ENCODE measurements around the gene SPG11.
"Not testable (repeated sequence)": the region's sequence is repeated elsewhere in the genome, so short reads cannot be mapped to it uniquely, and the experiment has no call there.

The SPG11 gene

DNA sequence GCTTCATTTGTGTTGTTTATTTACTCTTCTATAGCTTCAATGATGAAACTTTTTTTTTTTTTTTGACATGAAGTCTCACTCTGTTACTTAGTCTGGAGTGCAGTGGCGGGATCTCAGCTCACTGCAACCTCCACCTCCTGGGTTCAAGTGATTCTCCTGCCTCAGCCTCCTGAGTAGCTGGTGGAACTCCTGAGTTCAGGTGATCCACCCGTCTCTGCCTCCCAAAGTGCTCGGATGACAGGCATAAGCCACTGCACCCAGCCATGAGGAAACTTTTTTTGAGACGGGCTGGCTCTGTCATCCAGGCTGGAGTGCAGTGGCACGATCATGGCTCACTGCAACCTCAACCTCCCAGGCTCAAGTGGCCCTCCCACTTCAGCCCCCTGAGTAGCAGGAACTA lies 131.2 kb downstream of the SPG11 start:
- H3K27me3 ChIP-seq (ENCODE audit: control insufficient read depth, insufficient read depth, low read length); H3K9me3 ChIP-seq (ENCODE audit: control insufficient read depth, low read depth, low read length); H3K4me1 ChIP-seq (ENCODE audit: control insufficient read depth, low read depth, low read length); H3K27ac ChIP-seq (ENCODE audit: low read length); H3K4me3 ChIP-seq (ENCODE audit: low read length); H3K9ac ChIP-seq (ENCODE audit: low read length); H3K36me3 ChIP-seq (ENCODE audit: control insufficient read depth, low read depth, low read length): not testable (repeated sequence)

DNA sequence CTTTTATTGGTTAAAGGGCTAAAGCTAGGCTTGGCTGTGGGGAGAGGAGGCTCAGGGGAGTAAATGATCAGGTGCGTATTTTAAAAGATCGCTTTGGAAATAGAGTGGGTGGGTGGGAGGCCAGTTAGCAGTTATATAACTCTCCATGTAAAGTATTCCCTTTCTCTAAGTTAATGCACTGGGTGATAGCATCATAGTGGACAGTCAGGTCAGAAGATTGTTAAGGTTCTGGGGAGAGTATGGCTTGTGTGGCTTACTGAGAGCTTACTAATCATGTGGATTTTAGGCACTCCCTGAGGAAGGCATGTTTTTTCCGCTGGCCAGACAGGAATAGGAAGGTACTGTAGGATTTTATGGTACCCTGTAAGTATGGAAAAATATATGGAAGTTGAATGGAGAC lies 132.8 kb downstream of the SPG11 start:
- no peaks in the 10 kb centered on the region for H3K9me3 ChIP-seq (ENCODE audit: control insufficient read depth, low read depth, low read length)
- no peak overlapping the region for H3K4me3 ChIP-seq (ENCODE audit: low read length)
- H3K27me3 ChIP-seq (ENCODE audit: control insufficient read depth, insufficient read depth, low read length), result no peaks in the 10 kb centered on the region
- H3K27ac ChIP-seq (ENCODE audit: low read length), result no peak overlapping the region
- H3K36me3 ChIP-seq (ENCODE audit: control insufficient read depth, low read depth, low read length), result peaks cover 7% of the 10 kb centered on the region
- H3K4me1 ChIP-seq (ENCODE audit: control insufficient read depth, low read depth, low read length), result no peaks in the 10 kb centered on the region
- H3K9ac ChIP-seq (ENCODE audit: low read length), result no peak overlapping the region

DNA sequence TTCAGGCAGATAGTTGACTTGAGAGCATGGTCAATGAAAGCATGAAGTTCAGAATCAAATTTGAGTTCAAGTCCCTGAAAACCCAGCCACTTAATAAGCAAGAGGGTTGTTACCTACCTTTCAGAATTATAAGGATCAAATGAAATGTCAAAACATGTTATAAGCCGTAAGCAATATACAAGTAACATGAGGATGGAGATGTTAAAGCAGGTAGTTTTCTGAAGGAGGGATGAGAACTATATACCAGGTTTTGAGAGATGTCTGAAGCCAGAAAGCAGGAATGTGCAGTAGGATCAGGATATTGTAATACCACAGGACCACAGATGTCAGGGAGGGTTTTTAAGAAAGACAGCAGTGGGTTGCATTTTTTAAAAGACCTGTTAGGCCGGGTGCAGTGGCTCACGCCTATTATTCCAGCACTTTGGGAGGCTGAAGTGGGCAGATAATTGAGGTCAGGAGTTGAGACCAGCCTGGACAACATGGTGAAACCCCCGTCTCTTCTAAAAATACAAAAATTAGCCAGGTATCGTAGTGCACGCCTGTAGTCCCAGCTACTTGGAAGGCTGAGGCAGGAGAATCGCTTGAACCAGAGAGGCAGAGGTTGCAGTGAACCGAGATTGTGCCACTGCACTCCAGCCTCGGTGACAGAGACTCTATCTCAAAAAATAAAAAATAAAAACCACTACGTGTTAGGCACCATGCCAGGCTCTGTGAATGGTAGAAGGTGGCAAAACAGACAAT lies 133.4 kb downstream of the SPG11 start:
- H3K9ac ChIP-seq (ENCODE audit: low read length), result no peak overlapping the region
- peaks cover 10% of the 10 kb centered on the region for H3K36me3 ChIP-seq (ENCODE audit: control insufficient read depth, low read depth, low read length)
- H3K27me3 ChIP-seq (ENCODE audit: control insufficient read depth, insufficient read depth, low read length), result no peaks in the 10 kb centered on the region
- no peaks in the 10 kb centered on the region for H3K4me1 ChIP-seq (ENCODE audit: control insufficient read depth, low read depth, low read length)
- H3K4me3 ChIP-seq (ENCODE audit: low read length), result no peak overlapping the region
- no peaks in the 10 kb centered on the region for H3K9me3 ChIP-seq (ENCODE audit: control insufficient read depth, low read depth, low read length)
- H3K27ac ChIP-seq (ENCODE audit: low read length), result no peak overlapping the region

DNA sequence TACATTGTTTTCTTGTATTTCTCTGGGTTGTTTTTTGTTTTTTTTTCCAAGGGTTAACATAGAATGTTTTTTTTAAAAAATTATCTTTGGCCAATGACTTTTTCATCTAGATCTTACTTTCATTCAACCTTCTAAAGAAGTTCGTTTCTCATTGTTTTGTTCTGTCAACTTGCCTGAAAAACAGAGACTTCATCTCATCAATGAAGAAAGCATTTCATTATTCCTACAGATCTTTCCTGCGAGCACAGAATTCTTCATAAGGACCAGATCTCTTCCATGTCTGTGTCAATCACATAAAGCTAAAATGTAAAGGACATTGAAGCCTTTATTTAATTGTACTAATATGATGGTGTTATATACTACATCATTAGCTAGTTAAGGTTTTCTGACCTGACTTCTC lies 136.2 kb downstream of the SPG11 start:
- Histone ChIP-seq H3K4me3 (ENCODE audit: low read length) (no peak overlapping the region), H3K9me3 (ENCODE audit: control insufficient read depth, low read depth, low read length) (no peaks in the 10 kb centered on the region), H3K27ac (ENCODE audit: low read length) (no peak overlapping the region), H3K27me3 (ENCODE audit: control insufficient read depth, insufficient read depth, low read length) (no peaks in the 10 kb centered on the region), H3K9ac (ENCODE audit: low read length) (no peak overlapping the region), H3K4me1 (ENCODE audit: control insufficient read depth, low read depth, low read length) (no peaks in the 10 kb centered on the region), H3K36me3 (ENCODE audit: control insufficient read depth, low read depth, low read length) (peaks cover 31% of the 10 kb centered on the region)

DNA sequence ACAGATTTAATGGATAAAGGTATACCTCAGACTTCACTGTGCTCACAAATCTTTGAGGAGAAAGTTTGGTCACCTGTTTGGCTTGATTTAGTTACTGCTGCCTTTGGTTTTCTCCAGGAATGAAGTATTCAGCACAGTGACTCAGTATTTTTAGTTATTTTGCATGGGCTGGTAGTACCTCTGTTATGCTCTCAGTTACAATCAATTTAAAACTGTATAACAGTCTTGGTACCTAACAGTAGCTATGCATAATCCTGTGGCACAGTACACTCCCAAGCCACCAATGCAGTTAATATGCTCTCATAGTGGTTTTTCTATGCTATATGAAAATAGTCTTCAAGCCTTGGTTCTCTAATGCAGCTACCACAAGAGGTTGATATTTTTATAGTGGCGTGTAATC lies 138.4 kb downstream of the SPG11 start:
- Histone ChIP-seq H3K4me1 (ENCODE audit: control insufficient read depth, low read depth, low read length) (no peaks in the 10 kb centered on the region), H3K36me3 (ENCODE audit: control insufficient read depth, low read depth, low read length) (peaks cover 50% of the 10 kb centered on the region), H3K27ac (ENCODE audit: low read length) (no peak overlapping the region), H3K9me3 (ENCODE audit: control insufficient read depth, low read depth, low read length) (no peaks in the 10 kb centered on the region), H3K4me3 (ENCODE audit: low read length) (no peak overlapping the region), H3K27me3 (ENCODE audit: control insufficient read depth, insufficient read depth, low read length) (no peaks in the 10 kb centered on the region), H3K9ac (ENCODE audit: low read length) (no peak overlapping the region)

DNA sequence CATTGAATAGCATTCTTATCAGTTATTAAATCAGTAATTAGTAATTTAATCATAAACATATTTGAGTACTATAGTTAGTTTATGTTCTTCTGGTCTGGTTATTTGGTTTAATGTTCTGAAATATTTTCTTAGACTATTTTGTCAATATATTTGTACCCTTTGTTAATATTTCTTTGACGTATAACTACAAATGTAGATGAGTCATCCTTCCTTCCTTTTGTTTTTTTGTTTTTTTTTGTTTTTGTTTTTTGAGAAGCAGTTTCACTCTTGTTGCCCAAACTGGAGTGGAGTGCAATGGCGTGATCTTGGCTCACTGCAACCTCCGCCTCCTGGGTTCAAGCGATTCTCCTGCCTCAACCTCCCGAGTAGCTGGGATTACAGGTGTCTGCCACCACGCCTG lies 143.9 kb downstream of the SPG11 start:
- H3K27me3 ChIP-seq (ENCODE audit: control insufficient read depth, insufficient read depth, low read length), result no peaks in the 10 kb centered on the region
- no peak overlapping the region for H3K4me3 ChIP-seq (ENCODE audit: low read length)
- H3K9me3 ChIP-seq (ENCODE audit: control insufficient read depth, low read depth, low read length), result no peaks in the 10 kb centered on the region
- H3K4me1 ChIP-seq (ENCODE audit: control insufficient read depth, low read depth, low read length), result no peaks in the 10 kb centered on the region
- H3K27ac ChIP-seq (ENCODE audit: low read length), result no peak overlapping the region
- no peak overlapping the region for H3K9ac ChIP-seq (ENCODE audit: low read length)
- peaks cover 65% of the 10 kb centered on the region for H3K36me3 ChIP-seq (ENCODE audit: control insufficient read depth, low read depth, low read length)

DNA sequence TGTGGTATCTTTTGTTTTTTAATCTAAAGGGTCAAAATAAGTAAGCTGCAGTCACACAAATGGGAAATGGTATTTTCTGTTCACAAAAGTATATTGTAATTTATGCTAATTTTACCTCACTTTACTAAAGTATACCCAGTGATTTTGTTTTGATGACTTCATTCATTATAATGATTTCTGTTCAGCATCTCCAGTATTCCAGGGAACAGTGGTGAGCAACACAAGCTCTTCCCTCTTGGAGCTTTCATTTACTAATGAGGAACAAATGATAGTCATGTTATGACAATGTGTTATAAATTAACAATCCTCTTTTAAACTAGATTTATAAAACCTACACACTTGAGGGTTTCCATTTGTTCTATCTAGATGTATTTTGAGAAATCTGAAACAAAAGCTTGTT lies 147.0 kb downstream of the SPG11 start:
- no peaks in the 10 kb centered on the region for H3K4me1 ChIP-seq (ENCODE audit: control insufficient read depth, low read depth, low read length)
- peaks cover 46% of the 10 kb centered on the region for H3K36me3 ChIP-seq (ENCODE audit: control insufficient read depth, low read depth, low read length)
- no peak overlapping the region for H3K9ac ChIP-seq (ENCODE audit: low read length)
- H3K9me3 ChIP-seq (ENCODE audit: control insufficient read depth, low read depth, low read length), result no peaks in the 10 kb centered on the region
- no peak overlapping the region for H3K4me3 ChIP-seq (ENCODE audit: low read length)
- H3K27me3 ChIP-seq (ENCODE audit: control insufficient read depth, insufficient read depth, low read length), result no peaks in the 10 kb centered on the region
- no peak overlapping the region for H3K27ac ChIP-seq (ENCODE audit: low read length)

All from iPS-18a (cell line).